ENCODE results near the gene DUSP22.

DUSP22 gene

DNA sequence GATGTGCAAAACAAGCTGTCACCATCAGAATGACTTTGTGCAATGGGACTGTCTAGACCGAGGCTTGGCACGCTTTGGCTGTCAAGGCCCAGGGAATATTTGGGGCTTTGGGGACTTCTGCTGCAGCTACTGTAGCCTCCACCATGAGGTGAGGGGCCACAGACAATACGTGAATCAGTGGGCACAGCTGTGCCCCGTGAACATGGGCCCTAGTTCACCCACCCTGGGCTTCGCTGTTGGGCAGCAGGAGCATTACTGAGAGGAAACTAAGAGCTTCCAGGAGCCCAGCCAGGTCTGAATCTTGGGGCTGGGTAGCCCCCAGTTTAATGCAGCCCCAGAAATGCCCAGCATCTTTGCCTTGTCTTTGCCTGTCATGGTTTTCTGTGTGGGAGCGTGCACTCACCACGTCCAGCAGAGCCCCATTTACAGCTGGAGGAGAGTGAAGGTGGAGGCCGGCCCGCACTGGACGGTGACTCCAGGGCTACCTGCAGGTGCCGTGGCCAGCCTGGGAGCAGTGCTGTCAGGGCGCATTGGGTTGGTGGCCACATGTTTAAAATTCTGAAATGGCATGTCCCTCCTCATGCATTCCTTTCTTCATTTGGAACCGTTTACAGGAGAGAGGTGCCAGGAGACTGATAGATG, 34.7 kb downstream of the DUSP22 start:
- no peak for DNase-seq

DNA sequence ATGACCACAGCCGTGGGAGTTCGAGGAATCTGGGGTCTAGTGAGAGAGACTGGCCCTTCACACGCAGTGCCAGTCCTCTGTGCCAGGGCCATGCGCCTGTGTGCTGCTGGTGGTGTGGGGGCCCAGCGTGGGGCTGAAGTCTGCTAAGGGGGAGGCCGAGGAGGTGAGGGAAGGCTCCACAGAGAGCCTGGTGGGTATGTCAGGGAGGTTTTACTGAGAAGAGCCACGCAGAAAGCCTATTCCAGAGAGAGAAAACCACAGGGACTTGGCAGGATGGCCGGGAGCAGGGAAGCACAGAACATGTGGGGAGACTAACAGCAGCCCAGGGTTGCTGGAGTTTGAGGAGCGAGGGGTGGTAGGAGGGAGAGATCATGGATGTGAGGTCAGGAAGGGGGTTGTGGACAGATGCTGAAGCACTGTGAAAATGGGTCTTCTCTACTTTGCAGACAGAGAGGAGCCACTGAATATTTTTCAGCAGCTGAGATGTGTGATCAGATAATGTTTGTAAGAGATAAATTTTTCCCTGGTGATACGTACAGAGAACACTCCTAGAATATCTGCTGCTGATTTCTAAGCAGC, 35.3 kb downstream of the DUSP22 start:
- DNase-seq, result no peak

- DNase-seq, result no peak
Observed at GRCh38 chr6:328136-328670, 35.9 kb downstream of the DUSP22 start.

DNA sequence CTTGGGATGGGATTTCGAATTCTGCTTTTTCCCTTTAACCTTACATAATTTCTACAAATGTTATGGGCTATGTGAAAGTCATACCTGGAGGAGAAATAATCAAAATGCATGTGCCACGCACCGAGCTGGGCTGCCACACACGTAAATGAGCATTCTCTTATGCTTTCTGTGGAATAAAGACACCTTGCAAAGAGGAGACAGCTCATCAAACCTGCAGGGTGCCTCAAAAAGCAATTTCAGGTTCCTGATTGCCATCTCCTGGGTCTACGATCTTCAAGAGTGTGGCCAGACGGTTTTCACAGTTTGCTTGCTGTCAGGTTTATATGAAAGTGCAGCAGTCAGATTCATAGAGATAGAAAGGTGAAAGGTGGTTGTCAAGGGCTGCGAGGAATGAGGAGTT, 36.6 kb downstream of the DUSP22 start:
- DNase-seq, result no peak

GRCh38 chr6:329888-330691, 37.8 kb downstream of the DUSP22 start:
- no peak for DNase-seq

DNA sequence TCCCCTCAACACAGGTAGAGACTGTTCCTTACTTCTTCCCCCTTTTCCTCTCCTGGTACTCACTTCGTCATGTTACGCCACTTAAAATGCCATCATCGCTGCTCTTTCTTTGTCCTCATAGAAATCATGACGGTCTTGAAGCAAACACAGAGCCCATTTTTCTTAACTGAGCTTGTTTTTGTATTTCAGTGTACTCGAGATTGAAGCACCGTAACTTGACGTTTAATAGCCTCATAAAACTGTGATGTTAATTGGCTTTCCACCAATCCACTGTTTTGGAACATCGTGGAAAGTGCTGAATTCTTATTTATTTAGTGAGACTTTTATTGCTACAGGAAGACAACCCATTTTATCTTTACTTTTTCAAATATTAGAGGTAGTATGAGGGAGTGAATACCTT, 38.7 kb downstream of the DUSP22 start:
- DNase-seq, result no peak

GRCh38 chr6:331622-332521, 39.6 kb downstream of the DUSP22 start:
- DNase-seq, result no peak

- DNase-seq, result no peak
Observed at GRCh38 chr6:332671-333070, 40.4 kb downstream of the DUSP22 start.

DNA sequence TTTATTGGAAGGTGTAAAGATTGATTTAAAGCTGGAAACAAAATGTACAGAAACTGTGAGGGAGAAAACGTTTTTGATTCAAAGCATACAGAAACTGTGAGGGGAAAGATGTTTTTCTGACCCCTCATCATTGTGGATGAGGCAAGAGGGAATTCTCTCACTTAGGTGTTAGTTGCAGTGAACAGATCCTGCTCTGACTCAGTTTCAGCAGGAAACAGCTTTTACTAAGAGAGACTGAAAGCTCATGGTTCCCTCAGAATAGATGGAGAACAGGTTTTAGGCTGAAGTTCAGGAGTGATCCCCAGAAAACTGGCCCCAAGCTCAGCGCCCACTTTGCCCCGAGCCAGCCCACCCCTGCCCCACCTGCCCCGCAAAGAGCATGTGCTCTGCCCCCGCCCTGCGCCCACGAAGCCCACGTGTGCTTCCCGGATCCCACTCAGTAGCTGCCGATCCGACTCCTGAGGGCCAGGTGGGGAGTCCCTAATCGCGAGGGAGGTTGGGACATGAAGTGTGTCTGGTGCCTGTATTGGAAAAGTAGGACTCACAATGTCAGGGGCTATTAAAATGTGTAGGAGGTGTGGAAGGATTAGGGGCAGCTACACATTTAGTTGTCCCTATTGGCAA, 41.2 kb downstream of the DUSP22 start:
- DNase-seq, result no peak

DNA sequence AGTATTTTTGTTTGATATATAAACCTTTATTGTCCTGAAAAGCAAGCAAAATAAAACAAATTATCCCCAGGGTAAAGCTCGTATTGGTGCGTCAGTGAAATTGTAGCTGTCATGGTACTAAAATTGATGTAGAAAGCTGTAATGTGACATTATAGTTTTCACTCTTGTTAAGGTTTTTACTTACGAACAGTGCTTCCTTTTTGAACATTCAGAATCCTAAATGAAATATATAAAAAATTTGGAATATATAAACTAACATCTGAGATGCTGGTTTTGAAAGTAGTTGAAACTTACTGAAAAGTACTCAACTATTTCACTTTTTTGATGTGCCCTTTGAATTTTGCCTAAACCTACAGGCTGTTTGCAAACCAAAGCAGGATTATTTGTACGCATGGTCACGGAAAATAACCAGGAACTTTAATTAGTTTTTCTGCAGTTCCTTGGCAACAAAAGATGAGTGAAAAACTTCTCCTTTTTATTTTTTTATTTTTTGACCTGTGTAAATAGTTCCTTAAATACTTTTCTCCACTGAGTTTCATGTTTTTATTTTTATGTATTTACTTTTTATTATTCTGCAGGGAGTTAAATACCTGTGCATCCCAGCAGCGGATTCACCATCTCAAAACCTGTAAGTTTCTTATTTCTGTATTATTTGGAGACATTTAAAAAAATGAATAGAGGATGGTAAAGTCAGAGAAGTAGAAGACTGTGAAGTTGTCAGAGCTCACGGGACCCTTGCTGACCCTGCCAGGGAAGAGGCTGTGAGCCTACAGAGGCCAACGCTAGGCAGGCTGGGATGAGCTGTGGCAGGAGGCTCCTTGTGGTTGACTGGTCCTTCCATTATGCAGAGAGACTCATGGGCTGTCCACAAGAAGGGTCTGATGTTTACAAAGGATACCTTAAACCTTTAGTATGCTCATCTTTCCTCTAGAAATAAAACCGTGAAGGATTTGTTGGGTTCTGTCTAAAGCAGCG, 42.5 kb downstream of the DUSP22 start:
- no peak for DNase-seq

DNA sequence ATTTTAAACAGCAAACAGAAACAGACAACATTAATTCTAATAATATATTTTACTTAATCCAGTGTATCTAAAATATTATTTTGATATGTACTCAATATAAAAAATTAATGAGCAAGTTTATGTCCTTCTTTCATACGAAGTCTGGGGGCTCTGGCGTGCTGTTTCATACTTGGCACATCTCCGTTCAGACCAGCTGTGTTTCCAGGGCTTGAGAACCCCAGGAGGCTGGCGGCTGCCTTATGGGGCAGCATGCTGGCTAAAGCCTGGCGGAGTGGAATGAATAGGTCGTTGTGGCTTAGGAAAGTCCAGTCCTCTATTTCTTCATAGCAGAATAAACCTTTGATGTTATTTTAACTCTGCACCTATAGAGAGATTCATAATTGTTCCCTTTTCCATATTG, 43.3 kb downstream of the DUSP22 start:
- DNase-seq, result no peak

DNA sequence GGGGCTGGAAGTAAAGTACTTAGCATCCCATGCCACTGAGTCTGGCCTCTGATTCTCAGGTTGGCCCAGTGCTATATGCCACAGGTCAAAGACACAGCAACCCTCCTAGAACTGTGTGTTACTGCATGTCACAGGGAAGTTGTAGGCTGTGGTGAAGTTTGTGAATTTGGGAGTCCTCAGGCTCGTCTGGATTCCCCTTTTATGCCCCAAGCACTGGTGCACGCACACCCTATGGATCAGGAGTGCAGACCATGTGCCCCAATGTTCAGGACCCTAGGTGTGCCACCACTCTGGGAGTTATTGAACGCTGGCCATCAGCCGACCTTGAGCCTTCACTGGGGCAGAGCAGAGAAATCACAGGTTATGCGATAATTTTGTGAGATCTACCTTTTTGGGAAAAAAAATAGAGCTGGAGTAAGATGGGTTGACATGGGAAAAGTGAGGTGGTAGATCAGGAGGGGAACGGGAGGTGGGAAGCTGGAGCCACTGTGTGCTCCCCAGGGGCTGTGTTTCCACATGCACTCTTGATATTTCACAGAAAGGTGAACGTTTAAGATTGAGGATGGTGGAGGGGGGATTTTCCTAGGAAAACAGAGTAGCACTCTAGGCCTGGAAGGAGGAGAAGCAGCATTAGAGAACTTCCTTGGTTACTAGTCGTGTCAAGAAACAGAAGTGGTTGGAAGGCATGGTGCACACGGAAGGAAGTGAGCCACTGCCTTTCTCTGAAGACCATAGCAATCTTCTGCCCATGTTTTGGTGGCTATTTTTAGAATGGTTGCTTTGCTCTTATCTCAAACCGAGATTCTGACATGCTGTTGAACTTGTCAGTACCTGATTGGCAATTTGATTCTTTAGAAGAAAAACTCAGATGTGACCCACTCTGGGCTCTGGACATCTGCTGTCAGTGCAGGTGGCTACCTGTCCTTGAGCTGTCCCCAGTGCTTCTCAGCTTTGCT, 44.1 kb downstream of the DUSP22 start:
- no peak for DNase-seq

DNA sequence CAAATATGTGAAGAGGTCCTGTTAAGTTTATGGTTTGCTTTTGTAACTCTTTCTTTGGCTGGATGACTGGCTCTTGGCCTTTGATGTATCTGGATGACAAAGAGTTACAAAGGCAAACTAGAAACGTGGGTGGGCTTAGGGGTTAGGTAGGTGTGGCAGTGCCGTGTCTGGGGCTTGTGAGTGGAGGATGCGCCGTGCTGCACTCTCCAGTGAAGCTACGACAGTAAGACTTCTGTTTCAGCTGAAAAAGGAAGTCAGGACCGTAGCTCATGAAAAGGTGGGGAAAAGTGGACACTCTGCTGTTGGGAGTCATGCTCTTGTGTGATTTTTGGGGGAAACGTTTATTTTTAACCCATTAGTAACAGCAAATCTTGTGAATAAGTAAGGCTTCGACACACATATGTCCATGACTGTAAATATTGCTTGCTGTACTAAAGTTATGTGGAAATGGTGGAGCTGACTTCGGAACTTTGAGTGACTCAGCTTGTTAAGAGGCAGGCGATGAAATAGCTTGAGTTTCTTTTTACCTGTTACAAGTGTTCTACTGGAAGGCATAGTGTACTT, 45.6 kb downstream of the DUSP22 start:
- no peak for DNase-seq

DNA sequence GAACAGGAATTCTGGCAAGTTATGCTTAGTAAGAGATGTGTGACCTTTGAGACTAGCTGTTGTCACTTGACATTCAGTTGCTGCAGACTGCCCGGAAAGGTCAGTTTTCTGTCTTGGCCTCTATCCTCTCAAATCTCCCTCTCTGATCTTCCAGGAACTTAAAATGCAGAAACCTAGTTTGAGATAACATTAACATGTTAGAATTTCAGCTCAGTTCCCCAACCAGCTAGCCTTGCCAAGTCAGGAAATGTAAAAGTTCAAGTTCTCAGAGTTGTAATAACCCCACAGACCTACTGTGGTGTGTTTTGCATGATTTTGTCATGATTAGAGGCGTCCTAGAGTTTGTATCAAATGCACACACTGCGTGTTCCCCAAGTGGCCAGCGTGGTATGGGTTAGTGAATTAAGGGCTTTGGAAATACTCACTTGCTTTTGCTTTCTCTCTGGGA, 46.6 kb downstream of the DUSP22 start:
- no peak for DNase-seq

DNA sequence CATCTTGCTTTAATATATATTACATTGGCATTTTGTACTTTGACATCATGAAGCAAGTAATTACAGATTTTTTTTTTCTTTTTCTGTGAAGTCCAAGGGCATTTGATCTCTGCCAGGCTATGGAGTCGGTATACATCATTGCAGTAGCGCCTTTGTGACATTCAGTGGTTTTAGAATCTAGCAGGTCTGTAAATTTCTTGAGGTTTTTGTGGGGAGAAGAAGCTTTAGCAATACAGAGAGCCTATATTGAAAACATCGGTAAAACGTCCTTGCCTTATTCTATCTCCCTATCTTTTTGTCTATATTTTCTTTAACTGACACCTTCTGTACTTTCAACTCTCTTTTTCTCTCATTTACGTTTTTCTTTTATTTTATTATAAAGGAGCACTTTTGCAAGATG, 47.2 kb downstream of the DUSP22 start:
- DNase-seq, result no peak

- DNase-seq, result no peak
Observed at GRCh38 chr6:340186-340955, 48.1 kb downstream of the DUSP22 start.

- DNase-seq, result no peak
Observed at GRCh38 chr6:340991-341827, 48.9 kb downstream of the DUSP22 start.
